DOHH2 (cell line): ENCODE results near the gene ARFIP2.

Experiments
- CTCF ChIP-seq: fragments of 200-600 bp; sonication (generic); IDR thresholded peaks from one replicate; pipeline ENCODE4 v1.5.1; 2014; ENCODE audit warnings: antibody characterized with exemption, mild to moderate bottlenecking, low read depth, low read length; ENCODE audit not compliant: poor library complexity, severe bottlenecking
- EZH2phosphoT487 ChIP-seq: fragments of 200-600 bp; sonication (generic); IDR thresholded peaks from 2 replicates; pipeline ENCODE4 v1.6.1; 2017; ENCODE audit warnings: borderline replicate concordance, mild to moderate bottlenecking, antibody characterized with exemption, low read length, moderate library complexity, mixed read lengths

- TF ChIP-seq CTCF (no peak), EZH2phosphoT487 (no peak)
These were observed 26.1 kb downstream of the ARFIP2 start for GRCh38 chr11:6455070-6455469.
